HEK293 (cell line): Measurements from ENCODE around the gene CELSR1.

Experiments used
- CTCF ChIA-PET: fragments of 350-600 bp; formaldehyde crosslinking; extraction: SDS; loops from one replicate; lab custom pipeline; 2021; ENCODE audit warnings: antibody characterized with exemption; lab: Yijun Ruan, JAX
- POLR2A ChIA-PET: fragments of 300-600 bp; formaldehyde crosslinking; extraction: SDS; loops from one replicate; lab custom pipeline; 2020; ENCODE audit warnings: antibody characterized with exemption, inconsistent platforms; lab: Yijun Ruan, JAX
- H3K27ac ChIP-seq: fragments of 200-500 bp; sonication (Bioruptor generic); 2 replicates; pipeline ENCODE4 v1.5.1; 2014; ENCODE audit warnings: low read depth, low read length, control low read depth, inconsistent platforms; ENCODE audit errors: extremely low read depth
- H3K36me3 ChIP-seq, 2 experiments: fragments of 200-500 bp in 1 of 2; sonication (Bioruptor generic) in 1 of 2; 1 replicate in 1 of 2; 2 replicates in 1 of 2; pipeline ENCODE4 v1.5.1; 2014 to 2017; ENCODE audit warnings: inconsistent platforms in 2 of 2, low read length in 2 of 2; ENCODE audit not compliant: control insufficient read depth in 2 of 2, insufficient read depth in 1 of 2
- H3K4me1 ChIP-seq: fragments of 200-500 bp; sonication (Bioruptor generic); 2 replicates; pipeline ENCODE4 v1.5.1; 2014; ENCODE audit warnings: mild to moderate bottlenecking, low read length, inconsistent platforms; ENCODE audit not compliant: control insufficient read depth, insufficient read depth
- H3K4me3 ChIP-seq: 2 replicates; pipeline ENCODE4 v1.5.1; 2011; ENCODE audit warnings: low read depth, mild to moderate bottlenecking, control low read depth, low read length, moderate library complexity
- H3K9me3 ChIP-seq: fragments of 200-500 bp; sonication (Bioruptor generic); 2 replicates; pipeline ENCODE4 v1.5.1; 2014; ENCODE audit warnings: low read depth, low read length, inconsistent platforms; ENCODE audit not compliant: control insufficient read depth, insufficient read depth
- GLIS2 ChIP-seq: fragments of 450-650 bp; formaldehyde crosslinking; IDR thresholded peaks from 2 replicates; pipeline ENCODE4 v1.5.1; 2016; ENCODE audit warnings: missing biosample characterization, missing genetic modification characterization
- KLF10 ChIP-seq: fragments of 450-650 bp; IDR thresholded peaks from 2 replicates; pipeline ENCODE4 v1.5.1; 2018; ENCODE audit warnings: missing biosample characterization, mild to moderate bottlenecking, missing genetic modification characterization
- MYNN ChIP-seq: fragments of 450-650 bp; formaldehyde crosslinking; IDR thresholded peaks from 2 replicates; pipeline ENCODE4 v1.5.1; 2016; ENCODE audit warnings: missing biosample characterization, missing genetic modification characterization, borderline replicate concordance
- SP7 ChIP-seq: fragments of 450-650 bp; formaldehyde crosslinking; IDR thresholded peaks from 2 replicates; pipeline ENCODE4 v1.5.1; 2016; ENCODE audit warnings: missing biosample characterization, missing genetic modification characterization
- ZBTB20 ChIP-seq: fragments of 450-650 bp; formaldehyde crosslinking; IDR thresholded peaks from 2 replicates; pipeline ENCODE4 v1.5.1; 2016; ENCODE audit warnings: missing biosample characterization, missing genetic modification characterization
- ZNF10 ChIP-seq: fragments of 450-650 bp; formaldehyde crosslinking; IDR thresholded peaks from 2 replicates; pipeline ENCODE4 v1.5.1; 2017; ENCODE audit warnings: missing biosample characterization, missing genetic modification characterization
- ZNF112 ChIP-seq: fragments of 450-650 bp; formaldehyde crosslinking; IDR thresholded peaks from 2 replicates; pipeline ENCODE4 v1.5.0; 2017; ENCODE audit warnings: missing biosample characterization, missing genetic modification characterization
- ZNF138 ChIP-seq: fragments of 450-650 bp; formaldehyde crosslinking; IDR thresholded peaks from 2 replicates; pipeline ENCODE4 v1.5.1; 2016; ENCODE audit warnings: missing biosample characterization, missing genetic modification characterization, borderline replicate concordance
- ZNF169 ChIP-seq: fragments of 450-650 bp; formaldehyde crosslinking; IDR thresholded peaks from 2 replicates; pipeline ENCODE4 v1.5.1; 2016; ENCODE audit warnings: missing biosample characterization, missing genetic modification characterization
- ZNF404 ChIP-seq: fragments of 450-650 bp; formaldehyde crosslinking; IDR thresholded peaks from 2 replicates; pipeline ENCODE4 v1.5.1; 2017; ENCODE audit warnings: missing biosample characterization, missing genetic modification characterization
- ZNF530 ChIP-seq: fragments of 450-650 bp; formaldehyde crosslinking; IDR thresholded peaks from 2 replicates; pipeline ENCODE4 v1.5.1; 2016; ENCODE audit warnings: low read depth, missing biosample characterization, missing genetic modification characterization
- ZNF558 ChIP-seq: fragments of 450-650 bp; formaldehyde crosslinking; IDR thresholded peaks from 2 replicates; pipeline ENCODE4 v1.5.1; 2016; ENCODE audit warnings: missing biosample characterization, missing genetic modification characterization
- ZNF621 ChIP-seq: fragments of 450-650 bp; formaldehyde crosslinking; IDR thresholded peaks from 2 replicates; pipeline ENCODE4 v1.5.1; 2017; ENCODE audit warnings: missing biosample characterization, missing genetic modification characterization
- ZNF830 ChIP-seq: fragments of 450-650 bp; IDR thresholded peaks from 2 replicates; pipeline ENCODE4 v1.5.0; 2018; ENCODE audit warnings: missing biosample characterization, missing genetic modification characterization, low read depth, mild to moderate bottlenecking, moderate library complexity
- TF ChIP-seq, protein P1 (sequence below): fragments of 450-650 bp; formaldehyde crosslinking; IDR thresholded peaks from 2 replicates; pipeline ENCODE4 v1.5.1; 2016; ENCODE audit warnings: missing biosample characterization, missing genetic modification characterization, borderline replicate concordance
- TF ChIP-seq, protein P2 (sequence below): fragments of 450-650 bp; formaldehyde crosslinking; IDR thresholded peaks from 2 replicates; pipeline ENCODE4 v1.5.1; 2016; ENCODE audit warnings: missing biosample characterization, missing genetic modification characterization
- TF ChIP-seq, protein P3 (sequence below): fragments of 450-650 bp; formaldehyde crosslinking; IDR thresholded peaks from 2 replicates; pipeline ENCODE4 v1.5.1; 2017; ENCODE audit warnings: missing biosample characterization, mild to moderate bottlenecking, missing genetic modification characterization, moderate library complexity
- TF ChIP-seq, protein P4 (sequence below): fragments of 450-650 bp; formaldehyde crosslinking; IDR thresholded peaks from 2 replicates; pipeline ENCODE4 v1.5.1; 2017; ENCODE audit warnings: missing biosample characterization, missing genetic modification characterization
- TF ChIP-seq, protein P5 (sequence below): fragments of 450-650 bp; formaldehyde crosslinking; optimal IDR thresholded peaks from 2 replicates; pipeline ENCODE3; 2016; ENCODE audit warnings: missing biosample characterization, mild to moderate bottlenecking, missing genetic modification characterization
- TF ChIP-seq, protein P6 (sequence below): fragments of 450-650 bp; formaldehyde crosslinking; IDR thresholded peaks from 2 replicates; pipeline ENCODE4 v1.5.1; 2016; ENCODE audit warnings: missing biosample characterization, missing genetic modification characterization

The CELSR1 gene

DNA sequence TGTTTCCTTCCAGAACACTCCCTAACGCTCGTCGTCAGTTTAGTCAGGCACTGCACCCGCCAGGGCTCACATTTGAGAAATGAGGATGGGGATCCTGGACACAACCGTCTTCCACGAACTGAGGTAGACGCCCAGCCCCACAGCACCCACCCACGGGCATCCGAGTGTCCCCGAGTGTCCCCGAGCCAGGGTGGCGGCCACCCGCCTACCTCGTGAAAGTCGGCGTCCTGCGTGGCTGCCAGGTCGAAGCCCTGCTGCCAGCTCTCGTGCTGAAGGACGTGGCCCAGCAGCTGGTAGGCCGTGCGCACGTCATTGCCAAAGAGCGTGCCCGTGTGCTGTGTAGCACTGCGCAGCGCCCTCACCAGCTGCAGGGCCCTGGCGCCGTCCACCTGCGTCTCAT lies 148.3 kb downstream of the CELSR1 start:
- no peaks in the 10 kb centered on the region for H3K9me3 ChIP-seq
- ChIA-PET POLR2A (no interaction called here), CTCF (no interaction called here)
- peaks cover 3 to 17% of the 10 kb centered on the region in 2 experiments; a peak in 2 of 3 replicates for H3K36me3 ChIP-seq
- no peak for TF ChIP-seq ZNF404
- TF ChIP-seq, protein P1, sequence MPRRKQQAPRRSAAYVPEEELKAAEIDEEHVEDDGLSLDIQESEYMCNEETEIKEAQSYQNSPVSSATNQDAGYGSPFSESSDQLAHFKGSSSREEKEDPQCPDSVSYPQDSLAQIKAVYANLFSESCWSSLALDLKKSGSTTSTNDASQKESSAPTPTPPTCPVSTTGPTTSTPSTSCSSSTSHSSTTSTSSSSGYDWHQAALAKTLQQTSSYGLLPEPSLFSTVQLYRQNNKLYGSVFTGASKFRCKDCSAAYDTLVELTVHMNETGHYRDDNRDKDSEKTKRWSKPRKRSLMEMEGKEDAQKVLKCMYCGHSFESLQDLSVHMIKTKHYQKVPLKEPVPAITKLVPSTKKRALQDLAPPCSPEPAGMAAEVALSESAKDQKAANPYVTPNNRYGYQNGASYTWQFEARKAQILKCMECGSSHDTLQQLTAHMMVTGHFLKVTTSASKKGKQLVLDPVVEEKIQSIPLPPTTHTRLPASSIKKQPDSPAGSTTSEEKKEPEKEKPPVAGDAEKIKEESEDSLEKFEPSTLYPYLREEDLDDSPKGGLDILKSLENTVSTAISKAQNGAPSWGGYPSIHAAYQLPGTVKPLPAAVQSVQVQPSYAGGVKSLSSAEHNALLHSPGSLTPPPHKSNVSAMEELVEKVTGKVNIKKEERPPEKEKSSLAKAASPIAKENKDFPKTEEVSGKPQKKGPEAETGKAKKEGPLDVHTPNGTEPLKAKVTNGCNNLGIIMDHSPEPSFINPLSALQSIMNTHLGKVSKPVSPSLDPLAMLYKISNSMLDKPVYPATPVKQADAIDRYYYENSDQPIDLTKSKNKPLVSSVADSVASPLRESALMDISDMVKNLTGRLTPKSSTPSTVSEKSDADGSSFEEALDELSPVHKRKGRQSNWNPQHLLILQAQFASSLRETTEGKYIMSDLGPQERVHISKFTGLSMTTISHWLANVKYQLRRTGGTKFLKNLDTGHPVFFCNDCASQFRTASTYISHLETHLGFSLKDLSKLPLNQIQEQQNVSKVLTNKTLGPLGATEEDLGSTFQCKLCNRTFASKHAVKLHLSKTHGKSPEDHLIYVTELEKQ (tag by site-specific recombination) = no peak
- TF ChIP-seq ZBTB20 (tag by site-specific recombination) = no peak
- TF ChIP-seq, protein P2, sequence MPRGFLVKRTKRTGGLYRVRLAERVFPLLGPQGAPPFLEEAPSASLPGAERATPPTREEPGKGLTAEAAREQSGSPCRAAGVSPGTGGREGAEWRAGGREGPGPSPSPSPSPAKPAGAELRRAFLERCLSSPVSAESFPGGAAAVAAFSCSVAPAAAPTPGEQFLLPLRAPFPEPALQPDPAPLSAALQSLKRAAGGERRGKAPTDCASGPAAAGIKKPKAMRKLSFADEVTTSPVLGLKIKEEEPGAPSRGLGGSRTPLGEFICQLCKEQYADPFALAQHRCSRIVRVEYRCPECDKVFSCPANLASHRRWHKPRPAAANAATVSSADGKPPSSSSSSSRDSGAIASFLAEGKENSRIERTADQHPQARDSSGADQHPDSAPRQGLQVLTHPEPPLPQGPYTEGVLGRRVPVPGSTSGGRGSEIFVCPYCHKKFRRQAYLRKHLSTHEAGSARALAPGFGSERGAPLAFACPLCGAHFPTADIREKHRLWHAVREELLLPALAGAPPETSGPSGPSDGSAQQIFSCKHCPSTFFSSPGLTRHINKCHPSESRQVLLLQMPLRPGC = no peak
- no peak for TF ChIP-seq GLIS2 (tag by site-specific recombination)
- no peak for TF ChIP-seq ZNF558 (tag by site-specific recombination)
- TF ChIP-seq ZNF530 = no peak
- TF ChIP-seq ZNF830 = no peak
- TF ChIP-seq ZNF169 (tag by site-specific recombination) = no peak
- TF ChIP-seq ZNF10 (tag by site-specific recombination) = no peak
- TF ChIP-seq MYNN = no peak
- TF ChIP-seq SP7 = no peak
- TF ChIP-seq, protein P3, sequence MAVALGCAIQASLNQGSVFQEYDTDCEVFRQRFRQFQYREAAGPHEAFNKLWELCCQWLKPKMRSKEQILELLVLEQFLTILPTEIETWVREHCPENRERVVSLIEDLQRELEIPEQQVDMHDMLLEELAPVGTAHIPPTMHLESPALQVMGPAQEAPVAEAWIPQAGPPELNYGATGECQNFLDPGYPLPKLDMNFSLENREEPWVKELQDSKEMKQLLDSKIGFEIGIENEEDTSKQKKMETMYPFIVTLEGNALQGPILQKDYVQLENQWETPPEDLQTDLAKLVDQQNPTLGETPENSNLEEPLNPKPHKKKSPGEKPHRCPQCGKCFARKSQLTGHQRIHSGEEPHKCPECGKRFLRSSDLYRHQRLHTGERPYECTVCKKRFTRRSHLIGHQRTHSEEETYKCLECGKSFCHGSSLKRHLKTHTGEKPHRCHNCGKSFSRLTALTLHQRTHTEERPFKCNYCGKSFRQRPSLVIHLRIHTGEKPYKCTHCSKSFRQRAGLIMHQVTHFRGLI = no peak
- no peak for TF ChIP-seq KLF10 (tag by site-specific recombination)
- no peak for TF ChIP-seq ZNF621 (tag by site-specific recombination)
- TF ChIP-seq, protein P4, sequence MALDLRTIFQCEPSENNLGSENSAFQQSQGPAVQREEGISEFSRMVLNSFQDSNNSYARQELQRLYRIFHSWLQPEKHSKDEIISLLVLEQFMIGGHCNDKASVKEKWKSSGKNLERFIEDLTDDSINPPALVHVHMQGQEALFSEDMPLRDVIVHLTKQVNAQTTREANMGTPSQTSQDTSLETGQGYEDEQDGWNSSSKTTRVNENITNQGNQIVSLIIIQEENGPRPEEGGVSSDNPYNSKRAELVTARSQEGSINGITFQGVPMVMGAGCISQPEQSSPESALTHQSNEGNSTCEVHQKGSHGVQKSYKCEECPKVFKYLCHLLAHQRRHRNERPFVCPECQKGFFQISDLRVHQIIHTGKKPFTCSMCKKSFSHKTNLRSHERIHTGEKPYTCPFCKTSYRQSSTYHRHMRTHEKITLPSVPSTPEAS (tag by site-specific recombination) = no peak
- no peak for TF ChIP-seq ZNF138 (tag by site-specific recombination)
- TF ChIP-seq, protein P5, sequence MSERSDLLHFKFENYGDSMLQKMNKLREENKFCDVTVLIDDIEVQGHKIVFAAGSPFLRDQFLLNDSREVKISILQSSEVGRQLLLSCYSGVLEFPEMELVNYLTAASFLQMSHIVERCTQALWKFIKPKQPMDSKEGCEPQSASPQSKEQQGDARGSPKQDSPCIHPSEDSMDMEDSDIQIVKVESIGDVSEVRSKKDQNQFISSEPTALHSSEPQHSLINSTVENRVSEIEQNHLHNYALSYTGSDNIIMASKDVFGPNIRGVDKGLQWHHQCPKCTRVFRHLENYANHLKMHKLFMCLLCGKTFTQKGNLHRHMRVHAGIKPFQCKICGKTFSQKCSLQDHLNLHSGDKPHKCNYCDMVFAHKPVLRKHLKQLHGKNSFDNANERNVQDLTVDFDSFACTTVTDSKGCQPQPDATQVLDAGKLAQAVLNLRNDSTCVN (tag by site-specific recombination) = no peak
- TF ChIP-seq, protein P6, sequence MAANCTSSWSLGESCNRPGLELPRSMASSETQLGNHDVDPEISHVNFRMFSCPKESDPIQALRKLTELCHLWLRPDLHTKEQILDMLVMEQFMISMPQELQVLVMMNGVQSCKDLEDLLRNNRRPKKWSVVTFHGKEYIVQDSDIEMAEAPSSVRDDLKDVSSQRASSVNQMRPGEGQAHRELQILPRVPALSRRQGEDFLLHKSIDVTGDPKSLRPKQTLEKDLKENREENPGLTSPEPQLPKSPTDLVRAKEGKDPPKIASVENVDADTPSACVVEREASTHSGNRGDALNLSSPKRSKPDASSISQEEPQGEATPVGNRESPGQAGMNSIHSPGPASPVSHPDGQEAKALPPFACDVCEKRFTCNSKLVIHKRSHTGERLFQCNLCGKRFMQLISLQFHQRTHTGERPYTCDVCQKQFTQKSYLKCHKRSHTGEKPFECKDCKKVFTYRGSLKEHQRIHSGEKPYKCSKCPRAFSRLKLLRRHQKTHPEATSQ (tag by site-specific recombination) = no peak
- no peak for TF ChIP-seq ZNF112
- no peaks in the 10 kb centered on the region for H3K4me1 ChIP-seq
- H3K27ac ChIP-seq = no peak overlapping the region
- no peak overlapping the region for H3K4me3 ChIP-seq
